HG03571 (cell line): Measurements from ENCODE around the gene SSTR5.

Source experiments
- ATAC-seq: cut with Tn5 transposase; IDR thresholded peaks from one replicate; pipeline ENCODE4 v1.9.1; 2021; ENCODE audit not compliant: unreplicated experiment

Gene SSTR5

DNA sequence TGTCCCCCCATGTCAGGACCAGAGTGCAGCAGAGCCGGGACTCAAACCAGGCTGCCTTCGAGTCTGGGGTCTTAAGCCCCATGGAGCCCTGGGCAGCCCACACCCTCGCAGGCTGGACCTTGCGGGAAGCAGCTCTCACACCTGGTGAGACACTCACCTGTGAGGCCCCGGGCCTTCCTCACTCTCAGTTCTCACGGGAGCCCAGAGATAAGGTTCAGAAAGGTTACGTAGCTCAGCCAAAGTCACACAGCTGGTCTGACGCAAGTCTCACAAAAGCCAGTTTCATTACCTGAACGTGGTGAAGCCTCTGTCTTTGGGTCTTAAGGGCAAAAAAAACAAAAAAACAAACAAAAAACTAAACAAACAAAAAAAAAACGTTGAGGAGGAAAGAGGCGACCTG, 32.8 kb upstream of the SSTR5 start:
- ATAC-seq = no peak

- no peak for ATAC-seq
Observed at GRCh38 chr16:1040346-1040745, 32.2 kb upstream of the SSTR5 start.

DNA sequence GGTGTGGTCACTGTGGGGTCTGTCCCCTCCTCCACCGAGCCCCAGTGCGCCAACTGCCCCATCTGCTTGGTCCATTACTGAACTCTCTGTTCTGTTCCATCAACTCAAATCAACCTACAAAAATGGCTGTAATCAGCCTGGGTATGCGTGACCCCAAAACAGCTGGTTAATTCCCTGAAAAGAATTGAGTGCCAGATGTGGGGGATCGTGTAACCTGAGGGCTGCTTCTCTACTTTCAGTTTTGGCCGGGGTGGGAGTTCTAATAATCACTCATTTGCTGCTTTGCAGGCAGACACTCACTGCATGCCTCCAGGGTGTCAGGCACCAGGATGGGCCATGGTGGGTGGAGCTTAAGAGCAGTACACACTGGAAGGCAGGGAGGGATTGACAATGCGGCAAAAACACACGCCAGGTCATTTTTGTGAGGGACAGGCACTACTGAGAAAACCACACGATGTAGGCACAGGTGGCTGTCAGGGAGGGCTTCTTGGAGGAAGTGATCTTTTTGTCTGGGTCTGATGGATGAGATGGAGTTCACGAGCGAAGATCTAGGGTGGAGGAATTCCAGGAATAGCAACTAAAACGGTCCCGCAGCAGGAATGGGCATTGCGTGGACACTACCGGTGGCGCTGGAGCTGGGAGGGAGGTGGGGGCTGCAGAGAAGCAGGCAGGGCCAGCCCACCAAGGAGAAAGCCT, 30.4 kb upstream of the SSTR5 start:
- ATAC-seq = no peak

DNA sequence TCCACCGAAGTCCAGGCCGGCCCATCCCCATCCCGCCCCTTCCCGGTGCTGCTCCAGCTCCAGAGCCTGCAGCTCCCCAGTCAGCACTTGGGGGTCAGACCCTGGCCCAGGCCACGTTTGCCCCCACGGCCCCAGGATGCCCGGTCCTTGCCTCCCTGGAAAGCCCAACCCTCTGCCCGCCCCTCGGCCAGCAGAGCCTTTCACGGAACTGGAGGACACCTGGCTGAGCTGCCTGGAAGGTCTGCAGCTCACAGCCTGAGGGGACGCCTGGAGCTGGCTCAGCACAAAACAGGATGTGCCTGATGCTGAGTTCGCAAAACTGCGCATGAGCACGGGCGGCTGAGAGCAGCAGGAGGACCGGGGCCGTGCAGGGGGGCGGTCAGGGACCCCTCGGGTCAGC, 29.7 kb upstream of the SSTR5 start:
- no peak for ATAC-seq

- no peak for ATAC-seq
Observed at GRCh38 chr16:1043881-1044451, 28.6 kb upstream of the SSTR5 start.

DNA sequence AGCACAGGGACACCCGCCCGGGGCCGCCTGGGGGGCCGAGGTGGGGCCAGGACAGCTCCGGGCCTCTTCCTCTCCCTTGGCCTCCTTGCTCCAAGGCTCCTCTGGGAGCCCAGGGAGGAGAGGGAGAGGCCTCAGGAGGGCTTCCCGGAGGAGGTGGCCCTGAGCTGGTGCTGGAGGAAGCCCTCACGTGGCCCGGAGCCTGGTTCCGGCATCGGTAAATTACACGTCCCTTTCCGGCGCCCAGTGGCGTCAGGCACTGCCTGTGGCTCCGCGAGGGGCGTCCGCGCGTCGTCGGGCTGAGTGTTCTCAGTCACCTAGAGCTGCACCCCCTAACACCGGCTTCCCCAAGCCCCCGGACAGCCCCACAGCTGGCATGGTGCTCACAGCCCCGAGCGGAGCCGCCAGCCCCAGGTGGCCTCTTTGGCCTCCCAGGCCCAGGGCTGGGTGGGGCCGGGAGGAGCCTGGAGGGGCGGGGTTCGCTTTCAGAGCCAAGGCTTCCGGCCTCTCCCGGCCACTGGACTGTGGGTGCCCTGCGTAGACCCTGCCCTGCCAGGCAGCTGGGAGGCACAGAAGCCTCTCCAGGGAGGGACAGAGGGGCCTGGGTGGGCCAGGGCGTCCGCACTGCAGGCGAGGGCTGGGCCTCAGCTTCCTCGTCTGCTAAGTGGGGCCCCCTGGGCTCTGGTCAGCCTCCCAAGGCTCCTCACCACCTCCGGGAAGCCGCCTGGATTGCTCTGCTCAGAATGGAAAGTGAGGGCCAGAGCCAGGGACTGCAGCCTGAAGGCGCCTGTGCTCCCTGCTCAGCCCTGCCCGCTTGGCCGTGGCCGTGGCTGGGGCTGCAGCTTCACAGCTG, 27.9 kb upstream of the SSTR5 start:
- ATAC-seq = no peak

DNA sequence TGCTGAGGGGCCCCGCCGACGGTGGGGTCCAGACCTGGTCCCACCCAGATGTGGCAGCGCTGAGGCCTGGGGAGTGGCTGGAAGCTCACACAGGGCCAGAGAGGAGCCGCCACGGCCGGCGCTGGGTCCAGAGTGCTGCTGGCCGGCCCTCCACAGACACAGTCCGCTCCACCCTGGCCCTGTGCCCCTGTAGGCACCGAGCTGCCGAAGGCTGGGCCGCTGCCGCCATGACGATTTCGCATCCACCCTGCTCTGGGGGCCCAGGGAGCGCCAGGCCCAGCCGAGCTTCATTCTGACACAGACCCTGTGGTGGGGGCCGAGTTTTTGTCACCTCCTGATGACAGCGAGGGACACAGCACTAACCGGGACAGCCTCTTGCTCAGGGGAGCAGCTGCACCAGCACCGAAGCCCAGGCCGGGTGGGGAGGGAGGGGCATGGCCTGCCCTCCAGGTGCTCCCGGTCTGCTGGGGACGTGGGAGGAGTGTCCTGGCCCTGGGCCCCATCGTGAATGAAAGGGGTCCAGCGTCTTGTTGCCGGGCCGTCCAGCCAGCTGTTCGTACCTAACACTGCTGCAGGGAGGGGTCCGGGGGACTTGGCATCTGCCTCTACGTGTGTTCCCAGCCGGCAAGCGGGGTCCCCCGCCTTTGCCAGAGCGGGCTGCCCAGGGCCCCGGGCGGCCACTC, 27.1 kb upstream of the SSTR5 start:
- ATAC-seq = no peak

GRCh38 chr16:1045993-1046911, 26.3 kb upstream of the SSTR5 start:
- ATAC-seq = no peak

DNA sequence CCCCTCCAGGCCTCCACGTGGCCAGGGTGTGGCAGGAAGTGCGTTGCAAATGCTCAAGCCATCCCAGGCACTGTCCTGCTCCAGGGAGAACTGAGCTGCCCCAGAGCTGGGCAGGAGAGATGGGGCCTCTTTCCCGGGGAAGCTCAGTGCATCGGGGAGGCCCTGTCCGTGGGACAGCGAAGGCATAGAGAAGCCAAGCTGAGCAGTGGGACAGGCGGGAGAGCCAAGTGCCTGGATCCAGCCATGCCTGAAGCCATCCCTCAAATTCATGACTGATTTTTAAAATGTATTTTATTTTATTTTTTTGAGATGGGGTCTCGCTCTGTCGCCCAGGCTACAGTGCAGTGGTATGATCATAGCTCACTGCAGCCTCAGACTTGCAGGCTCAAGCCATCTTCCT, 25.4 kb upstream of the SSTR5 start:
- ATAC-seq = no peak

- no peak for ATAC-seq
Observed at GRCh38 chr16:1047801-1048200, 24.7 kb upstream of the SSTR5 start.

DNA sequence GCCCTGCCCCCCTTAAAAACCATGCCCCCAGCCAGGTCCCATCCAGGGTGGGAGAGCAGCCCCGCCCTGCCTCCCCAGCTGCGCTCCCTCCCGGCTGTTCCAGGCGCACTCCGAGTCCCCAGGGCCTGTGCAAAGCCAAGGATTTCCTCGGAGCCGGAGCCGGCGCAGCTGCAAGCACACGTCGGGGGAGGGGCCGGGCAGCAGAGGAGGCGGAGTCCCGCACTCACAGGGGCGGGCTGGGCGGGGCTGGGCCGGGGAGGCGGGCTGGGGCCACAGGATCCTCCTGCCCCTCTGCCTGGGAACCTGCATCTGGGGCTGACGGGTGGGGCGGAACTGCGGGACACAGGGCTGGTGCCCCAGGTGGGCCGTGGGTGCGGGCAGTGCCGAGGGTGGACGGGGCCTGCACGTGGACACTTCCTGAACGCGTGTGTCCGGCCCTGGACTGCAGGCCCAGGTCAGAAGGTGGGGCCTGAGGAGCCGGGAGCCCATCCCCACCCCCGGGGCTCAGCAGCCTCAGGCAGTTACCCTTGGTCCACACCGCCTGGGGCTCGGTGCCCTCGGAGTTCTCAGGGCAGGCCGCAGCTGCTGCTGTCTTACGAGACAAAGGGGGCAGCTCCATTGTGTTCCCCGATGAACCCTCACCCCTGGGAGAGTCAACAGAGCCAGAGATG, 24.0 kb upstream of the SSTR5 start:
- no peak for ATAC-seq

GRCh38 chr16:1049113-1049975, 23.2 kb upstream of the SSTR5 start:
- ATAC-seq = no peak

GRCh38 chr16:1049976-1050247, 22.6 kb upstream of the SSTR5 start:
- ATAC-seq = no peak

GRCh38 chr16:1050516-1050915, 22.0 kb upstream of the SSTR5 start:
- ATAC-seq = no peak

DNA sequence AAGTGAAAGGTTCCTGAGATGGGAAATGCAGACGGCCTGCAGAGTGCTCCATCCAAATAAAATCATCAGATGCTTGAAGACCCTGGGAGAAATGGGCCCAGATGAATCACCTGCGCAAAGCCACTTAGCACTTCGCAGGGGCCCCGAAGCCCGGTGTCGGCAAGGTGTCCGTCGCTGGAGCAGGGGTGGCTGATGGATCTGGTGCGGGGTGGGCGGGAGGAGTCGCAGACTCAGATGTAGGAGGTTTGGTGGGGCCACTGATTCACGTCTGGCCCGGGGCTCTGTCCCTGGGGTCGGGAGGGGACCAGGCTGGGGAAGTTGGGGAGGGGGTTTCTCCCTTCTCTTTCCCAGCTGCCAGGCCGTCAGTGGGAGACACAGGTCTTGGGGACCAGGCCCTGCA, 21.6 kb upstream of the SSTR5 start:
- no peak for ATAC-seq

DNA sequence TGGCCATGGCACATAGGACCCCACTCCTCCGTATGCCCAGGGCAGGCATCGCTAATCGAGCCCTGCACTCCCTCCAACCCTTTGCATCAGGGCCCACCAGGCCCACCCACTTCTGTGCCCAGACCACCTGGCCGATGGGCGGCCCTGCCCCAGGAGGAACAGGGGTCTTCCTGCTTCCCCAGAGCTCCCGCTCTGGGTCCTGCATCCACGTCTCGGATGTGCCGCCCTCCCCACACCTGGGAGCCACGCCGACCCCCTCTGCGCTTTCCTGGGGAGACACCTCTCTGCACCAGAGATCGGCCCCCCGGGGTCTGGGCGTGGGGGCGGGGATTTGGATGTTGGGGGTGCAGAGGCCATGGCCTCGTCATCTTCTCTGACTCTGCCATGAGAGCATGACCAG, 21.1 kb upstream of the SSTR5 start:
- ATAC-seq = no peak

DNA sequence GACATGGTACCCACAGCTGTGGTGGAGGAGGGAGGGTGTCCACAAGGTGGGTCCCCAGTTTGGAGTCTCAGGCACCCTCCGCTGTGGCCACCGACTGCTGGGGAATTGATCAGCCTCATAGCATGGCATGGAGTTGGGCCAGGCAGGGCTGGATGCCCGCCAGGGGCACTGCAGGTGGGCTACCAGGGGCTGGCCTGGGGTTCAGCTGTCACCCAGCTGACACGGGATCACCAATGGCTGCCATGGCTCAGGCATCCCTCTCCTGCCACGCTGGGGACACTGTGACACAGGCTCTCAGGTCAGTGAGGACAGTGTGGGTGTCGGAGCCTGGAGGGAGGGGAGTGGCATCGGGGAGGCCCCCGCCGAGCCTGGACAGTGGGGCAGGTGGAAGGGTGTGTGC, 19.8 kb upstream of the SSTR5 start:
- ATAC-seq = no peak

DNA sequence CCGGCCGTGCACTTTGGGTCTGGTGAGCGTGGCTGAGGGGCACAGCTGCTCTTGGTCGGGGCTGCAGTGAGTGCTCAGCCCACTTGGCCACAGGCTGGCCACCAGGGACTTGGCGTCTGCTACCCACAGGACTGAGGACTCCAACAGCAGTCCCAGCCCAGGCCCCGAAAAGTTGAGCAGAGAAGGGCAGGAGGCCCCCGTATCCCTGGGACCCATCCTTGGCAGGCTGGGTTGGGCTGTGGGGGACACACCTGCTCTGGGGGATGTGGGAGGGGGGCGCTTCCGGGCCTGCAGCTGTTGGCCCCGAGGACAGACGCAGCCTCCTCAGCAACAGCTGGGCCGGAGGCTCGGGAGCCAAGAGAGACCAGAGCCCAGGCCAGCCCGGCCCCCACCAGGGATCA, 19.4 kb upstream of the SSTR5 start:
- ATAC-seq = no peak

GRCh38 chr16:1053700-1054368, 18.7 kb upstream of the SSTR5 start:
- no peak for ATAC-seq
